ENCODE measurements around the gene ACOX1. TPM values are rescaled to one million over a fixed set of nuclear protein-coding genes. Genes with fewer than 3 reads are reported as not detected.
A peak's percentile ranks its signal among the peaks of the same experiment; 100 is the strongest.

The ACOX1 gene
- total RNA-seq, 1 experiment from 2014 or later, result 40.9 TPM

DNA sequence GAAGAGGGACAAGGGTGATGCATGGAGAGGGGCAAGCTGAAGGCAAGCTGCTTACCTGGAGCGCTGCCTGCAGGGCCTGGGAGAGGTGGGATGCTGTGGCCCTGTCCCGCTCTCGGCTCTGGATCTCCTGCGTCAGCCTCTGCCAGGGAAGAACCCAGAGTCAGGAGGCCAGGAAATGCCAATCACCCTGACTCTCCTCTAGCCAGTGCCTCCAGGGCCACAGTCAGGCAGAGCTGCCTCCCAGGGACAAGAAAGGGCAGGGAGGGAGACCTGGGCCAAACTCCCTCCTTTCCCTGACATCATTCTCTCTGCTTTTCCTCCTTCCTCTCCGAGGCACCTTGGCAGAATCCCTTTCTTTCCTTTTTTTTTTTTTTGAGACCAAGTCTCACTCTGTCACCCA is 33.0 kb upstream of the ACOX1 start:
- 0 out of 2 replicates have a peak, but pooled peaks cover 2% of the 10 kb centered on the region for H3K4me1 Mint-ChIP-seq
- H3K36me3 Mint-ChIP-seq, result no peaks in the 10 kb centered on the region
- H3K27ac Mint-ChIP-seq, result no peak overlapping the region
- ATAC-seq (no peak), DNase-seq (ENCODE audit: low spot score) (no peak)
- TF ChIP-seq FOXJ3 (CRISPR knock-in tag; IDR thresholded peaks at IDR 0.05; ENCODE audit: borderline replicate concordance), result no peak
- TF ChIP-seq TP53 (CRISPR knock-in tag; IDR thresholded peaks at IDR 0.05), result no peak
- TF ChIP-seq, protein P1, sequence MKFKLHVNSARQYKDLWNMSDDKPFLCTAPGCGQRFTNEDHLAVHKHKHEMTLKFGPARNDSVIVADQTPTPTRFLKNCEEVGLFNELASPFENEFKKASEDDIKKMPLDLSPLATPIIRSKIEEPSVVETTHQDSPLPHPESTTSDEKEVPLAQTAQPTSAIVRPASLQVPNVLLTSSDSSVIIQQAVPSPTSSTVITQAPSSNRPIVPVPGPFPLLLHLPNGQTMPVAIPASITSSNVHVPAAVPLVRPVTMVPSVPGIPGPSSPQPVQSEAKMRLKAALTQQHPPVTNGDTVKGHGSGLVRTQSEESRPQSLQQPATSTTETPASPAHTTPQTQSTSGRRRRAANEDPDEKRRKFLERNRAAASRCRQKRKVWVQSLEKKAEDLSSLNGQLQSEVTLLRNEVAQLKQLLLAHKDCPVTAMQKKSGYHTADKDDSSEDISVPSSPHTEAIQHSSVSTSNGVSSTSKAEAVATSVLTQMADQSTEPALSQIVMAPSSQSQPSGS (CRISPR knock-in tag; IDR thresholded peaks at IDR 0.05; ENCODE audit: borderline replicate concordance, low read depth), result no peak
- TF ChIP-seq, protein P2, sequence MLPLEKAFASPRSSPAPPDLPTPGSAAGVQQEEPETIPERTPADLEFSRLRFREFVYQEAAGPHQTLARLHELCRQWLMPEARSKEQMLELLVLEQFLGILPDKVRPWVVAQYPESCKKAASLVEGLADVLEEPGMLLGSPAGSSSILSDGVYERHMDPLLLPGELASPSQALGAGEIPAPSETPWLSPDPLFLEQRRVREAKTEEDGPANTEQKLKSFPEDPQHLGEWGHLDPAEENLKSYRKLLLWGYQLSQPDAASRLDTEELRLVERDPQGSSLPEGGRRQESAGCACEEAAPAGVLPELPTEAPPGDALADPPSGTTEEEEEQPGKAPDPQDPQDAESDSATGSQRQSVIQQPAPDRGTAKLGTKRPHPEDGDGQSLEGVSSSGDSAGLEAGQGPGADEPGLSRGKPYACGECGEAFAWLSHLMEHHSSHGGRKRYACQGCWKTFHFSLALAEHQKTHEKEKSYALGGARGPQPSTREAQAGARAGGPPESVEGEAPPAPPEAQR (CRISPR knock-in tag; IDR thresholded peaks at IDR 0.05), result no peak
- TF ChIP-seq NR3C1 (CRISPR knock-in tag; conservative IDR thresholded peaks at IDR 0.05; ENCODE audit: low read depth), result no peak
- POLR2A ChIA-PET, result no interaction called here
- CTCF ChIA-PET, result interaction anchor here (0.6 to 7.6 kb wide), 8 partner anchors 13 to 268 kb away, joined by 3 to 112 read pairs (median 6); partner anchors contain the start of genes CDK3, GALR2 and MRPL38
- no peaks in the 10 kb centered on the region for H3K27me3 Mint-ChIP-seq (ENCODE audit: low read depth)
- H3K4me3 Mint-ChIP-seq, result no peak overlapping the region
- peaks cover 6% of the 10 kb centered on the region; the same call in 1 of the 2 replicates for H3K9me3 Mint-ChIP-seq

DNA sequence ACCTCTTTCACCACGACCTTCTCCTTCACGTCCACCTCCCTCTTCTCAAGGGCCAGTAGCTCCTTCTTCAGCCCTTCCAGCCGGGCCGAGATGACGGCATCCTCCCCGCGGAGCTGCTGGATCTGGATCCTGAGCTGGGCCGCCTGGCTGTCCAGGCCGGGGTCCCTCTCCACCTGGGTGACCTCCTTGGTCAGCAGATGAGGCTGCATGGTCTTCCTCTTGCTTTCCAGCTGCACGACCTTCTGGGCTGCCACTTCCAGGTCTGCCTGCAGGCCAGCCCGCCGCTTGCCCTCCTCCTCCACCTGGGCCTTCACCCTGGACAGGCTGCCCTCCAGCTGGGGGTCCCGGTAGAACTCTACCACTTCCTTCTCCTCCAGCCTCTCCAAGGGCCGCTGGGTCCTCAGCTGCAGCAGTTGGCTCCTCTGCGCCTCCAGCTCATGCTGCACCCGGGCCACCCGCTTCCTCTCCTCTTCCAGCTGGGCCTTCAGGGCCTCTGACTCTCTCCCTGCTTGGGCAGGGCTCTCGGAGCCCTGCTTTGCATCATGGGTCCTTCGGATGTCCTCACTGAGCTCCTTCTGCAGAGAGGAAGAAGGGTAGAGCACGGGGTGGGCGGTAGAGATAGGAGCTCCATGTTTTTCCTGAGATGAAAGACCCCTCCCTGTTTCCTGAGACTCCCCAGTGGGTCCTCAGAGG is 31.1 kb upstream of the ACOX1 start:
- Mint-ChIP-seq H3K4me3 (no peak overlapping the region), H3K27ac (no peak overlapping the region), H3K4me1 (0 out of 2 replicates have a peak, but pooled peaks cover 2% of the 10 kb centered on the region), H3K27me3 (ENCODE audit: low read depth) (no peaks in the 10 kb centered on the region), H3K9me3 (peaks cover 6% of the 10 kb centered on the region; the same call in 1 of the 2 replicates), H3K36me3 (no peaks in the 10 kb centered on the region)
- no peak for ATAC-seq
- CTCF ChIA-PET, result interaction anchor here (1.0 to 7.6 kb wide), 7 partner anchors 11 to 270 kb away, joined by 3 to 112 read pairs (median 7); partner anchors contain the start of genes CDK3 and MRPL38
- POLR2A ChIA-PET, result interaction anchor here (0.7 kb wide), 1 partner anchor 224 kb away, joined by 3 read pairs; no protein-coding TSS in a partner anchor
- DNase-seq (ENCODE audit: low spot score), result no peak
- TF ChIP-seq, protein P2 (CRISPR knock-in tag; IDR thresholded peaks at IDR 0.05), result no peak
- TF ChIP-seq, protein P3, sequence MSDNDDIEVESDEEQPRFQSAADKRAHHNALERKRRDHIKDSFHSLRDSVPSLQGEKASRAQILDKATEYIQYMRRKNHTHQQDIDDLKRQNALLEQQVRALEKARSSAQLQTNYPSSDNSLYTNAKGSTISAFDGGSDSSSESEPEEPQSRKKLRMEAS (CRISPR knock-in tag; IDR thresholded peaks at IDR 0.05), result no peak
- TF ChIP-seq ELF4 (CRISPR knock-in tag; IDR thresholded peaks at IDR 0.05; ENCODE audit: low read depth) (no peak), MYBL2 (CRISPR knock-in tag; IDR thresholded peaks at IDR 0.05) (no peak), NR1H2 (CRISPR knock-in tag; IDR thresholded peaks at IDR 0.05) (no peak), HMGA2 (CRISPR knock-in tag; IDR thresholded peaks at IDR 0.05) (no peak)

DNA sequence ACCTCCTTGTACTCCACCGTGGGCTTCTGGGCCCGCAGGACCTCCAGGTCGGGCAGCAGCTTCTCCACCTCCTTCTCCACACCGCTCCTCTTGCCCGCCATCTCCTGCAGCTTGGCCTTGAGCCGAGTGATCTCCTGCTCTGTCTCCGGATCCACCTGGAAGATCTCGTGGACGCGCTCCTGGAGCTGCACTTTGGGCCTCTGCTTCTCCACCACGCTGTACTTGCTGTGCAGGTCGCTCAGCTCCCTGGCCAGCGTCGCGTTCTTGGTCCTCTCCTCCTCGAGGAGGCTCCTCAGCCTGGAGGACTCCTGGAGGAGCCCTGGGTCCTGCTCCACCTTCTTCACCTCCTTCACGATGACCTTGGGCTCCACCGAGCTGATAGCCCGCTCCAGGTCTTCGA is 30.5 kb upstream of the ACOX1 start:
- Mint-ChIP-seq H3K9me3 (peaks cover 6% of the 10 kb centered on the region; the same call in 1 of the 2 replicates), H3K36me3 (no peaks in the 10 kb centered on the region), H3K4me3 (no peak overlapping the region), H3K4me1 (0 out of 2 replicates have a peak, but pooled peaks cover 2% of the 10 kb centered on the region), H3K27me3 (ENCODE audit: low read depth) (no peaks in the 10 kb centered on the region), H3K27ac (peak overlapping the region; percentile 72; the same call in 1 of the 2 replicates)
- DNase-seq (ENCODE audit: low spot score) (no peak), ATAC-seq (no peak)
- TF ChIP-seq IRF2 (CRISPR knock-in tag; IDR thresholded peaks at IDR 0.05; ENCODE audit: borderline replicate concordance, low read depth), result no peak
- no peak for TF ChIP-seq ZNF232 (CRISPR knock-in tag; IDR thresholded peaks at IDR 0.05)
- POLR2A ChIA-PET, result no interaction called here
- CTCF ChIA-PET, result interaction anchor here (0.8 to 7.6 kb wide), 8 partner anchors 10 to 270 kb away, joined by 3 to 112 read pairs (median 3); partner anchors contain the start of genes CDK3 and MRPL38

All from WTC11 (cell line).